HepG2 (cell line): ENCODE data around the gene TMEM217. TPM values are rescaled to one million over a fixed set of nuclear protein-coding genes. Genes with fewer than 3 reads are reported as not detected.

Source experiments
- DMTF1 ChIP-seq: sonication (generic); formaldehyde crosslinking; IDR thresholded peaks from 2 replicates; pipeline ENCODE4 v1.4.0; 2020; ENCODE audit warnings: mild to moderate bottlenecking, missing genetic modification reagents
- FOXP1 ChIP-seq, 2 experiments: fragments of 450-650 bp in 1 of 2; IDR thresholded peaks; 2 replicates each; pipeline ENCODE4 v1.6.1; 2017 to 2018; ENCODE audit warnings: antibody characterized with exemption in 1 of 2
- HMGXB4 ChIP-seq, 2 experiments: sonication (generic) in 1 of 2; formaldehyde crosslinking in 1 of 2; IDR thresholded peaks; 2 replicates each; pipeline versions ENCODE4 v1.4.0 to v1.6.1; 2018 to 2020; ENCODE audit warnings: missing genetic modification reagents in 2 of 2, borderline replicate concordance in 1 of 2, low read depth in 1 of 2, mild to moderate bottlenecking in 1 of 2, missing biosample characterization in 1 of 2
- HOXA9 ChIP-seq: sonication (generic); formaldehyde crosslinking; IDR thresholded peaks from 2 replicates; pipeline ENCODE4 v1.8.1; 2022; ENCODE audit warnings: missing genetic modification reagents, mild to moderate bottlenecking, moderate library complexity, borderline replicate concordance
- KDM3A ChIP-seq: IDR thresholded peaks from 2 replicates; pipeline ENCODE4 v1.6.1; 2018; ENCODE audit warnings: low read depth, missing compliant biosample characterization
- MTA1 ChIP-seq: sonication (generic); formaldehyde crosslinking; IDR thresholded peaks from 2 replicates; pipeline ENCODE4 v1.4.0; 2020; ENCODE audit warnings: missing genetic modification reagents, mild to moderate bottlenecking, borderline replicate concordance
- SALL1 ChIP-seq: sonication (generic); formaldehyde crosslinking; IDR thresholded peaks from 2 replicates; pipeline ENCODE4 v1.8.0; 2022; ENCODE audit warnings: mild to moderate bottlenecking, missing genetic modification reagents
- SALL2 ChIP-seq: sonication (generic); formaldehyde crosslinking; IDR thresholded peaks from 2 replicates; pipeline ENCODE4 v1.8.1; 2023; ENCODE audit warnings: mild to moderate bottlenecking, missing genetic modification reagents, inconsistent platforms
- ZBTB21 ChIP-seq: sonication (generic); formaldehyde crosslinking; IDR thresholded peaks from 2 replicates; pipeline ENCODE4 v1.4.0; 2020; ENCODE audit warnings: missing genetic modification reagents
- ZBTB42 ChIP-seq: sonication (generic); formaldehyde crosslinking; IDR thresholded peaks from 2 replicates; pipeline ENCODE4 v1.5.0; 2020; ENCODE audit warnings: mild to moderate bottlenecking, missing genetic modification reagents
- ZBTB46 ChIP-seq: sonication (generic); formaldehyde crosslinking; IDR thresholded peaks from 2 replicates; pipeline ENCODE4 v1.4.0; 2020; ENCODE audit warnings: mild to moderate bottlenecking, missing genetic modification reagents, borderline replicate concordance
- ZNF318 ChIP-seq: sonication (generic); formaldehyde crosslinking; IDR thresholded peaks from 2 replicates; pipeline ENCODE4 v1.4.0; 2020; ENCODE audit warnings: mild to moderate bottlenecking, missing genetic modification reagents
- ZNF839 ChIP-seq: sonication (generic); formaldehyde crosslinking; IDR thresholded peaks from 2 replicates; pipeline ENCODE4 v1.4.0; 2020; ENCODE audit warnings: missing genetic modification reagents, mild to moderate bottlenecking, borderline replicate concordance
- polyA plus RNA-seq, 8 experiments: library from polyadenylated mRNA; depleted of rRNA in 3 of 8; stranded (reverse) in 7 of 8; unstranded in 1 of 8; fragments of >200 nt; fragmentation: Illumina TruSeq in 4 of 8; extraction: Trizol in 4 of 8; gene quantifications; 2 replicates each; pipeline versions ENCODE4 v1.2.1 to v1.2.3, GENCODE V29; 2011 to 2016; ENCODE audit warnings: low read depth in 4 of 8, missing spikeins in 1 of 8, mixed read lengths in 1 of 8; ENCODE audit not compliant: insufficient read depth in 1 of 8
- total RNA-seq, 5 experiments: library from RNA; depleted of rRNA; stranded (reverse); fragments of >200 nt; fragmentation: Illumina TruSeq; extraction: Trizol; gene quantifications; 2 replicates each; pipeline ENCODE4 v1.2.3, GENCODE V29; 2016; ENCODE audit warnings: low read depth in 1 of 5

The TMEM217 gene
- total and polyA plus RNA-seq, 2 of the 13 experiments (the other 11 are each of a cell fraction or from before 2014, with no cell fraction given), result 2.3 to 3.4 TPM

- TF ChIP-seq HOXA9 (no peak; the same call in 1 of the 2 replicates), ZNF318 (CRISPR knock-in tag) (no peak), DMTF1 (no peak; the same call in 1 of the 2 replicates), SALL2 (CRISPR knock-in tag) (no peak), SALL1 (CRISPR knock-in tag) (peak; percentile 93), ZBTB21 (no peak), ZNF839 (CRISPR knock-in tag) (no peak), ZBTB46 (CRISPR knock-in tag) (no peak), HMGXB4 (CRISPR knock-in tag; IDR thresholded peaks at IDR 0.05; ENCODE audit: borderline replicate concordance in 1 of 2, low read depth in 1 of 2) (no peak; a peak in 1 of 4 replicates), KDM3A (CRISPR knock-in tag) (0 out of 2 replicates have a peak, but pooled peaks have one; percentile 40), MTA1 (CRISPR knock-in tag) (peak; percentile 49), FOXP1 (IDR thresholded peaks at IDR 0.05) (peak; percentile 46; the same call in 1 of the 2 replicates), FOXP1 (CRISPR knock-in tag; IDR thresholded peaks at IDR 0.05) (peak; percentile 79), ZBTB42 (CRISPR knock-in tag) (no peak; the same call in 1 of the 2 replicates)
Observed at GRCh38 chr6:37169496-37170272, 88.3 kb downstream of the TMEM217 start, which contains the start of gene PIM1 (continued).
